ENCODE data around the gene NDUFS2.

Gene NDUFS2

DNA sequence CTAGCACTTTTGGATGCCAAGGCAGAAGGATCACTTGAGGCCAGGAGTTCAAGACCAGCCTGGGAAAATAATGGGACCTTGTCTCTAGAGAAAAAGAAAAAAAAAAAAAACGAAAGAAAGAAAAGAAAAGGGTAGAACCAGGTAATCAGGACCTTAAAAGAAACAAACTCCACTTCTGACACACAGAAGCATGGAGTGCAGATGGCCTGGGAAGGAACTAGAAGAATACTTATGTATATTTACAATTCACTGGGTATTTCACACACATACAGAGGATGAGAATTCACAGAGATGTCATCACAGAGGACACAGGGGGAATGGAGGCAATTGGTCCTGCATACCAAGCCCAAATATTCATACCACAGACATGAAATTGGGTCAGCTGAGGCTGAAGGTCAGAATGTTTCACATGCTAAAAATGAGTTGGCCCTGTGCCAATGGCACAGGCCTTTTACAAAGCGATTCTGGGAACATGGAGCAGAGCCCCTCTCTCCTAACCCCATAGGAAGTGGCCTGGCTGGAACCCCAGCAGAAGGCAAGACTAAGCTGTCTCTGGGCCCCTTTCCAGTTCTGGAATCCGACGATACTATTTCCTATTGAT is 29.3 kb upstream of the NDUFS2 start:
- no peak overlapping the region for H3K4me3 ChIP-seq (ENCODE audit: low read length)
- TF ChIP-seq CTCF (conservative IDR thresholded peaks at IDR 0.05; ENCODE audit: low read depth, low read length): no peak
- no peak for DNase-seq (ENCODE audit: low read depth)

- DNase-seq (ENCODE audit: low read depth): no peak
- H3K4me3 ChIP-seq (ENCODE audit: low read length): no peak overlapping the region
- no peak for TF ChIP-seq CTCF (conservative IDR thresholded peaks at IDR 0.05; ENCODE audit: low read depth, low read length)
Observed at GRCh38 chr1:161173711-161174110, 28.5 kb upstream of the NDUFS2 start.

GRCh38 chr1:161174911-161175310 is 27.3 kb upstream of the NDUFS2 start:
- no peak for TF ChIP-seq CTCF (conservative IDR thresholded peaks at IDR 0.05; ENCODE audit: low read depth, low read length)
- no peak for DNase-seq (ENCODE audit: low read depth)
- no peak overlapping the region for H3K4me3 ChIP-seq (ENCODE audit: low read length)

DNA sequence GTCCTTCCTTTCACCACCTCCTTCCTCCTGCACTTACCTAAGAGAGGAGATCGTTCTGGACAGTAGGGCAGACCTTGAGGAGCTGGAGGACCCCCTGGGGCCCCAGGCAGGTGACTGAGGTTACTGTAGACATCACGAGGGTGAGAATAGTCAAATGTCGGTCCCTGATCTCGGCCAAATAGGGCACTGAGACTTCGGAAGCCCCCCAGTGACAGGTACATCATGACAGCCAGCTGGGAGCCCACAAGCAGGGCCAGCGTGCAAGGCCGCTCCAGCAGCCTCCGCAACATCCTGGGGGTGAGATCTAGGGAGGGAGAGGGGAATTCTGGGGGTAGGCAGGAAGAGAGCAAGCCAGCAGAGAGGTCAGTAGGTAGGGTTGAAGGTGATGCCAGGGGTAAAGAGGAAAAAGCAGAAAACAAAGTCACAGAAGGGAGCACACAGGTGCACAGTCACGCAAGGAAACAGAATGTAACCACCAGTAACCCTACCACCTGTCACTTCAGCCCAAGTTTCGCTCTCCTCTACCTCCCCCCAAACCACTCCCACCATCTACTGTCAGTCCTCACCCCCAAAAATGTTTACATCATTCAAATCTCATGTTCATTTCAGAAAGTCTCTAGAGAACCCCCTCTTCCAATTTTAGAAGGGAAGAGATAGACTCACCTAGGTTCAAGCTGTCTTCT is 26.3 kb upstream of the NDUFS2 start:
- no peak for TF ChIP-seq CTCF (conservative IDR thresholded peaks at IDR 0.05; ENCODE audit: low read depth, low read length)
- peak overlapping the region; percentile 98 for H3K4me3 ChIP-seq (ENCODE audit: low read length)
- no peak for DNase-seq (ENCODE audit: low read depth)

- no peak for DNase-seq (ENCODE audit: low read depth)
- no peak for TF ChIP-seq CTCF (conservative IDR thresholded peaks at IDR 0.05; ENCODE audit: low read depth, low read length)
- H3K4me3 ChIP-seq (ENCODE audit: low read length): peak overlapping the region; percentile 98
Observed at GRCh38 chr1:161176468-161177111, 25.6 kb upstream of the NDUFS2 start.

DNA sequence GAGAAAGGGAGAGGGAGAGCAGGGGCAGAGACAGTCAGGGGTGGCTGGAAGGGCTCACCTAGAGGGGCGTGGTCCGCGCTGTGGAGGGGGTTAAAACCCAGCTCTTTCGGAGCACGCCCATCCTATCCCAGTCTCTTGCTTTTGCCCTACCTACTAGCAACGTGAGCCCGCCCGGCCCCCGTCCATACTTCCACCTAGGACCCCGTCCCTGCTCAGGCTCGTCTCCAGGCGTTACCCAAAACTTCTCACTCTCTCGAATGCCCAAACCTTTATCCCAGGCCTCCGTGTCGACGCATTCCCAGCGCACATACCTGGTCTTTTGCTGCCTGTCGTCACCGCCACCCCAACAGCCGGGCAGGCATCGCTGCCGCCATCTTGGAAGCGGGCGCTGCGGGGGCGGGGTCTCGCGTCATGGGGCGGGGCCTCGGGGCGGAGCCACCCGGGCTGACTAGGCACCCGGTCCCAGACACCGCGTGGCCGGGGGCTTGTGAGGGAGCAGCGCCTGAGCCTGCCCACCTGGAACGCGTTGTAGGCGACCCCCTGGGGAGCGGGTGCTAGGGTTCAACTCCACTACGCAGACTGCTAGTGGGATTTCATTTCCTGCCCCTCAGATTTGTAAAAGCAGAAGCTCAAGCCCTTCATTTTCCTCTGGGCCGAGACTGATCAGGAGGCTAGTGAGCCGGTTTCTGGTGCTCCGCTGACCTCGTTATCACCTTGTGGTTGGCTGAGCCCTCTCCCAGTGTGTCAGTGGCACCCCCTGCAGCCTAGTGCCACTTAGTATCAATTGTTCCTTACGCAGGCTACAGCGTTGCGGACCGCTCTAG is 24.8 kb upstream of the NDUFS2 start, which contains the start of gene B4GALT3:
TSS of gene B4GALT3 (minus strand) at position 396 of the 824 bp plus-strand sequence. CDS start 1,447 bp downstream, outside the sequence.
- H3K4me3 ChIP-seq (ENCODE audit: low read length): peak within 1 kb of the TSS; percentile 98
- no peak for DNase-seq (ENCODE audit: low read depth)
- peak; percentile 14 for TF ChIP-seq CTCF (conservative IDR thresholded peaks at IDR 0.05; ENCODE audit: low read depth, low read length)

Data from retinal pigment epithelial cell (primary cell).